DOHH2 (cell line): ENCODE results near the gene MUSK.

ENCODE experiments used
- H3F3A ChIP-seq: fragments of 200-600 bp; sonication (generic), shearing (Covaris generic); 2 replicates; pipeline ENCODE4 v1.6.0; 2016; ENCODE audit warnings: antibody characterized with exemption, mild to moderate bottlenecking; ENCODE audit not compliant: control insufficient read depth, insufficient read depth
- H3K27ac ChIP-seq: fragments of 200-600 bp; sonication (generic); 2 replicates; pipeline ENCODE4 v1.5.1; 2014; ENCODE audit warnings: low read depth, mild to moderate bottlenecking, low read length, moderate library complexity
- H3K27me3 ChIP-seq: fragments of 200-600 bp; sonication (generic); 2 replicates; pipeline ENCODE4 v1.6.1; 2014; ENCODE audit warnings: mild to moderate bottlenecking, low read length, mixed read lengths; ENCODE audit not compliant: control insufficient read depth
- H3K36me3 ChIP-seq: fragments of 200-600 bp; sonication (generic); 2 replicates; pipeline ENCODE4 v1.6.1; 2014; ENCODE audit warnings: mild to moderate bottlenecking, low read length, moderate library complexity, mixed read lengths; ENCODE audit not compliant: control insufficient read depth
- H3K4me1 ChIP-seq: fragments of 200-600 bp; sonication (generic); 2 replicates; pipeline ENCODE4 v1.6.1; 2014; ENCODE audit warnings: mild to moderate bottlenecking, low read length, mixed read lengths; ENCODE audit not compliant: control insufficient read depth
- H3K4me2 ChIP-seq: fragments of 200-600 bp; sonication (generic); 2 replicates; pipeline ENCODE4 v1.6.0; 2014; ENCODE audit warnings: mild to moderate bottlenecking, low read length, moderate library complexity
- H3K4me3 ChIP-seq: fragments of 200-600 bp; sonication (generic); 2 replicates; pipeline ENCODE4 v1.5.1; 2014; ENCODE audit warnings: mild to moderate bottlenecking, low read length, mixed read lengths
- H3K79me2 ChIP-seq: fragments of 200-600 bp; sonication (generic); 2 replicates; pipeline ENCODE4 v1.6.1; 2014; ENCODE audit warnings: mild to moderate bottlenecking, low read length, mixed read lengths; ENCODE audit not compliant: control insufficient read depth
- H3K9me2 ChIP-seq: fragments of 200-600 bp; sonication (generic); replicated peaks from 2 replicates; pipeline ENCODE4 v1.6.1; 2014; ENCODE audit warnings: mild to moderate bottlenecking, low read length, mixed read lengths; ENCODE audit not compliant: control insufficient read depth
- H3K9me3 ChIP-seq: fragments of 200-600 bp; sonication (generic); 2 replicates; pipeline ENCODE4 v1.6.1; 2014; ENCODE audit warnings: antibody characterized with exemption, low read length, mixed read lengths; ENCODE audit not compliant: control insufficient read depth, insufficient read depth
- H4K20me1 ChIP-seq: fragments of 200-600 bp; sonication (generic); 2 replicates; pipeline ENCODE4 v1.6.0; 2014; ENCODE audit warnings: low read depth, mild to moderate bottlenecking, antibody characterized with exemption, low read length, moderate library complexity; ENCODE audit not compliant: control insufficient read depth, insufficient read depth
- EZH2phosphoT487 ChIP-seq: fragments of 200-600 bp; sonication (generic); IDR thresholded peaks from 2 replicates; pipeline ENCODE4 v1.6.1; 2017; ENCODE audit warnings: borderline replicate concordance, mild to moderate bottlenecking, antibody characterized with exemption, low read length, moderate library complexity, mixed read lengths
- TF ChIP-seq, protein P1 (sequence below): fragments of 200-600 bp; sonication (generic); IDR thresholded peaks from one replicate; pipeline ENCODE4 v1.5.1; 2014; ENCODE audit warnings: antibody characterized with exemption, mild to moderate bottlenecking, low read depth, low read length; ENCODE audit not compliant: poor library complexity, severe bottlenecking

The MUSK gene

DNA sequence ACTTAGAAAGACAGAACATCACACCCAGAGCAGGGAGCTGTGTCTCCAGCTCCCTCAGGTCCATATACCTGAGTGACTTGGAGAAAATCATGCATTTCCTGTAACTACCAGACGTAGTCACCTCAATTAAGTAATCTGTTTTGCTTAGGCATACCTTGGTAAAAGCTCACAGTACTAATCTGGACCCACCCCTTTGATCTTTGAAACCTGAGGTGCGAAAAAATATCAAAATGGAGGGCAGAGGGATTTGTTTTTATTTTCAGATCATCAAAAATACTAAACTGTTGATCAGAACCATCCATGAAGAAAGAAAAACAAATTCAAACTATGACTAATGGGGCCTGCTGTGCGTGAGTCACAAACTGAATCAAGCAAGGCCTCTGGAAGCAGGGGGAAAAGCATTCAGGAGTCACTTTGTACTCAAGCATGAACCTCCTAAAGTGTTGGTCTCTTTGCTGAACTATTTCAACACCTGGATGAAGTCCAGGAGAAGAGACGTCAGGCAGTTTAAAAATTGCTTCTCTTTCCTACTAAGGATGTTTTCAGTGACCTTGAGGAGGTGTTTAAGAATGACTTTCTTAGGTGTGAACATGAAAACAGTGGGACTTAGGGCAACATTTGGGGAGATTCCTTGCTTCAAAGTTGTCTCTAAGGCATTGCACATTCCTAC lies 76.3 kb downstream of the MUSK start:
- Histone ChIP-seq H3K27ac (no peak overlapping the region), H3K79me2 (no peaks in the 10 kb centered on the region), H4K20me1 (no peaks in the 10 kb centered on the region), H3K27me3 (no peaks in the 10 kb centered on the region), H3K9me2 (no peaks in the 10 kb centered on the region), H3K4me2 (no peak overlapping the region), H3K4me1 (no peaks in the 10 kb centered on the region), H3F3A (no peaks in the 10 kb centered on the region), H3K36me3 (no peaks in the 10 kb centered on the region), H3K9me3 (no peaks in the 10 kb centered on the region), H3K4me3 (no peak overlapping the region)
- TF ChIP-seq, protein P1, sequence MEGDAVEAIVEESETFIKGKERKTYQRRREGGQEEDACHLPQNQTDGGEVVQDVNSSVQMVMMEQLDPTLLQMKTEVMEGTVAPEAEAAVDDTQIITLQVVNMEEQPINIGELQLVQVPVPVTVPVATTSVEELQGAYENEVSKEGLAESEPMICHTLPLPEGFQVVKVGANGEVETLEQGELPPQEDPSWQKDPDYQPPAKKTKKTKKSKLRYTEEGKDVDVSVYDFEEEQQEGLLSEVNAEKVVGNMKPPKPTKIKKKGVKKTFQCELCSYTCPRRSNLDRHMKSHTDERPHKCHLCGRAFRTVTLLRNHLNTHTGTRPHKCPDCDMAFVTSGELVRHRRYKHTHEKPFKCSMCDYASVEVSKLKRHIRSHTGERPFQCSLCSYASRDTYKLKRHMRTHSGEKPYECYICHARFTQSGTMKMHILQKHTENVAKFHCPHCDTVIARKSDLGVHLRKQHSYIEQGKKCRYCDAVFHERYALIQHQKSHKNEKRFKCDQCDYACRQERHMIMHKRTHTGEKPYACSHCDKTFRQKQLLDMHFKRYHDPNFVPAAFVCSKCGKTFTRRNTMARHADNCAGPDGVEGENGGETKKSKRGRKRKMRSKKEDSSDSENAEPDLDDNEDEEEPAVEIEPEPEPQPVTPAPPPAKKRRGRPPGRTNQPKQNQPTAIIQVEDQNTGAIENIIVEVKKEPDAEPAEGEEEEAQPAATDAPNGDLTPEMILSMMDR = no peak
- no peak for TF ChIP-seq EZH2phosphoT487

DNA sequence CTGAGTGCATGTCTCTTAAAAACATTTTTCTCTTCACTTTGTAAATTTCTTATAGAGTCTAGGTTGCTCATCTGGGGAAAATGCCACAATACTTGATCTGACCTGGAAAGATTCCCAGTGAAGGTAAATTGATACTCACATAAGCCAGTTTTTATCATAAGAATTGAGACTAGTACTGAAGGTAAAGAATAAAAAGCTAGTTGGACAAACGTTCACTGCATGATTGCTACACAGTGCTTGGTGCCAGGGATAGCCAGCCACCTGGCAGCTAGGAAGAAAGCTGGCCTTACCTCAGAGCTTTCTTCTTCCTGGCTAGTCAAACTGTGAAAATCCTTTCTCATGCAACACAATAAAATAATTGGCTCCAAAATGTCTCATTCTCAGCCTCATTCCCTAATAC lies 77.1 kb downstream of the MUSK start:
- H3K4me3 ChIP-seq = no peak overlapping the region
- H3K27ac ChIP-seq = no peak overlapping the region
- H3K79me2 ChIP-seq = no peaks in the 10 kb centered on the region
- no peaks in the 10 kb centered on the region for H3K4me1 ChIP-seq
- no peaks in the 10 kb centered on the region for H3F3A ChIP-seq
- H3K9me2 ChIP-seq = no peaks in the 10 kb centered on the region
- H3K27me3 ChIP-seq = no peaks in the 10 kb centered on the region
- TF ChIP-seq, protein P1 = no peak
- TF ChIP-seq EZH2phosphoT487 = no peak
- no peaks in the 10 kb centered on the region for H3K36me3 ChIP-seq
- no peaks in the 10 kb centered on the region for H4K20me1 ChIP-seq
- H3K4me2 ChIP-seq = no peak overlapping the region
- no peaks in the 10 kb centered on the region for H3K9me3 ChIP-seq

- no peaks in the 10 kb centered on the region for H3K9me3 ChIP-seq
- no peaks in the 10 kb centered on the region for H3K9me2 ChIP-seq
- no peaks in the 10 kb centered on the region for H3F3A ChIP-seq
- H3K36me3 ChIP-seq = no peaks in the 10 kb centered on the region
- no peak overlapping the region for H3K4me3 ChIP-seq
- H3K4me1 ChIP-seq = no peaks in the 10 kb centered on the region
- no peak overlapping the region for H3K4me2 ChIP-seq
- H3K27me3 ChIP-seq = no peaks in the 10 kb centered on the region
- H3K79me2 ChIP-seq = no peaks in the 10 kb centered on the region
- no peak overlapping the region for H3K27ac ChIP-seq
- TF ChIP-seq, protein P1 = no peak
- no peak for TF ChIP-seq EZH2phosphoT487
- H4K20me1 ChIP-seq = no peaks in the 10 kb centered on the region
Measured at GRCh38 chr9:110746211-110746930, 77.8 kb downstream of the MUSK start.
